H9 (cell line): Measurements from ENCODE around the gene ATF3. TPM values are rescaled to one million over a fixed set of nuclear protein-coding genes. Genes with fewer than 3 reads are reported as not detected.

Experiments
- DNase-seq: peaks from one replicate; pipeline ENCODE4 v3.0.0-alpha.2; 2017
- H2AFZ ChIP-seq: one replicate; pipeline ENCODE4 v1.6.1; 2013; ENCODE audit warnings: mild to moderate bottlenecking, low read length, control low read depth, moderate library complexity
- H2AK5ac ChIP-seq: 2 replicates; pipeline ENCODE4 v1.6.1; 2013; ENCODE audit warnings: low read length, control low read depth, mixed read lengths; ENCODE audit not compliant: insufficient read length
- H2BK120ac ChIP-seq: one replicate; pipeline ENCODE4 v1.6.1; 2013; ENCODE audit warnings: low read depth, mild to moderate bottlenecking, low read length, control low read depth, inconsistent platforms; ENCODE audit not compliant: poor library complexity, severe bottlenecking
- H2BK12ac ChIP-seq: 2 replicates; pipeline ENCODE4 v1.6.1; 2013; ENCODE audit warnings: low read length, control low read depth, mixed read lengths, low read depth; ENCODE audit not compliant: insufficient read length
- H2BK15ac ChIP-seq: 2 replicates; pipeline ENCODE4 v1.6.1; 2013; ENCODE audit warnings: low read depth, low read length, control low read depth
- H2BK20ac ChIP-seq: one replicate; pipeline ENCODE4 v1.6.1; 2013; ENCODE audit warnings: low read depth, mild to moderate bottlenecking, low read length, control low read depth, inconsistent platforms; ENCODE audit not compliant: poor library complexity, severe bottlenecking
- H2BK5ac ChIP-seq: 2 replicates; pipeline ENCODE4 v1.6.1; 2013; ENCODE audit warnings: low read length, control low read depth, mixed read lengths; ENCODE audit not compliant: insufficient read length
- H3K14ac ChIP-seq: 2 replicates; pipeline ENCODE4 v1.6.1; 2013; ENCODE audit warnings: low read length, control low read depth; ENCODE audit not compliant: insufficient read depth
- H3K18ac ChIP-seq: 2 replicates; pipeline ENCODE4 v1.6.1; 2013; ENCODE audit warnings: low read depth, mild to moderate bottlenecking, mixed read lengths, low read length, control low read depth; ENCODE audit not compliant: insufficient read length
- H3K23ac ChIP-seq: 2 replicates; pipeline ENCODE4 v1.6.1; 2013; ENCODE audit warnings: low read length, control low read depth, mixed read lengths, low read depth; ENCODE audit not compliant: insufficient read length
- H3K23me2 ChIP-seq: 2 replicates; pipeline ENCODE4 v1.6.1; 2013; ENCODE audit warnings: low read depth, mild to moderate bottlenecking, mixed read lengths, low read length, control low read depth; ENCODE audit not compliant: insufficient read length, poor library complexity, severe bottlenecking
- H3K27ac ChIP-seq: 2 replicates; pipeline ENCODE4 v1.5.1; 2013; ENCODE audit warnings: low read length, control low read depth, mixed read lengths, low read depth; ENCODE audit not compliant: insufficient read length
- H3K27me3 ChIP-seq: 2 replicates; pipeline ENCODE4 v1.6.1; 2013; ENCODE audit warnings: low read length, control low read depth, inconsistent platforms; ENCODE audit not compliant: insufficient read depth
- H3K4ac ChIP-seq: 2 replicates; pipeline ENCODE4 v1.6.1; 2013; ENCODE audit warnings: low read depth, mild to moderate bottlenecking, control low read depth, inconsistent platforms, low read length, moderate library complexity
- H3K4me1 ChIP-seq: 2 replicates; pipeline ENCODE4 v1.6.1; 2013; ENCODE audit warnings: low read length, control low read depth, inconsistent platforms; ENCODE audit not compliant: insufficient read depth
- H3K4me2 ChIP-seq: 2 replicates; pipeline ENCODE4 v1.6.1; 2013; ENCODE audit warnings: low read length, control low read depth, mixed read lengths; ENCODE audit not compliant: insufficient read length, insufficient read depth
- H3K56ac ChIP-seq: 2 replicates; pipeline ENCODE4 v1.6.1; 2013; ENCODE audit warnings: low read depth, mild to moderate bottlenecking, mixed read lengths, low read length, control low read depth; ENCODE audit not compliant: insufficient read length
- H3K79me1 ChIP-seq: 2 replicates; pipeline ENCODE4 v1.6.1; 2013; ENCODE audit warnings: low read depth, mild to moderate bottlenecking, moderate library complexity, low read length, control low read depth, inconsistent platforms; ENCODE audit not compliant: insufficient read depth, poor library complexity, severe bottlenecking
- H3K79me2 ChIP-seq: 2 replicates; pipeline ENCODE4 v1.6.1; 2013; ENCODE audit warnings: low read length, control low read depth, inconsistent platforms; ENCODE audit not compliant: insufficient read depth
- H3K9ac ChIP-seq: 2 replicates; pipeline ENCODE4 v1.6.1; 2013; ENCODE audit warnings: low read length, control low read depth, mixed read lengths; ENCODE audit not compliant: insufficient read length; ENCODE audit errors: extremely low read depth
- H3K9me3 ChIP-seq: one replicate; pipeline ENCODE4 v1.6.1; 2013; ENCODE audit warnings: low read depth, low read length, inconsistent platforms; ENCODE audit not compliant: control insufficient read depth
- H3T11ph ChIP-seq: one replicate; pipeline ENCODE4 v1.6.1; 2013; ENCODE audit warnings: mild to moderate bottlenecking, low read length, control low read depth, inconsistent platforms
- H4K20me1 ChIP-seq: one replicate; pipeline ENCODE4 v1.6.1; 2013; ENCODE audit not compliant: control insufficient read depth, insufficient read length, insufficient read depth
- H4K5ac ChIP-seq: 2 replicates; pipeline ENCODE4 v1.6.1; 2013; ENCODE audit warnings: low read depth, mild to moderate bottlenecking, mixed read lengths, low read length, control low read depth; ENCODE audit not compliant: insufficient read length
- H4K8ac ChIP-seq: replicated peaks from 2 replicates; pipeline ENCODE4 v1.6.1; 2013; ENCODE audit warnings: low read length, control low read depth, mixed read lengths, low read depth; ENCODE audit not compliant: insufficient read length
- H4K91ac ChIP-seq: 2 replicates; pipeline ENCODE4 v1.6.1; 2013; ENCODE audit warnings: low read depth, mild to moderate bottlenecking, moderate library complexity, mixed read lengths, low read length, control low read depth; ENCODE audit not compliant: insufficient read length
- H3K27ac Mint-ChIP-seq, 3 experiments: 2 replicates in 2 of 3; 3 replicates in 1 of 3; pipeline ENCODE4 v1.8.0; 2020 to 2021; ENCODE audit warnings: mixed read lengths in 3 of 3, mild to moderate bottlenecking in 1 of 3, moderate library complexity in 1 of 3
- H3K27me3 Mint-ChIP-seq: 2 replicates; pipeline ENCODE4 v1.8.0; 2021; ENCODE audit warnings: low read depth, mild to moderate bottlenecking, moderate library complexity, mixed read lengths
- H3K36me3 Mint-ChIP-seq, 3 experiments: 2 replicates in 2 of 3; 3 replicates in 1 of 3; pipeline ENCODE4 v1.8.0; 2020 to 2021; ENCODE audit warnings: low read depth in 3 of 3, mixed read lengths in 3 of 3; ENCODE audit not compliant: insufficient read depth in 1 of 3
- H3K4me1 Mint-ChIP-seq, 2 experiments: 2 replicates each; pipeline ENCODE4 v1.8.0; 2020; ENCODE audit warnings: mixed read lengths in 2 of 2
- H3K4me3 Mint-ChIP-seq, 2 experiments: 2 replicates in 1 of 2; 3 replicates in 1 of 2; pipeline ENCODE4 v1.8.0; 2020 to 2021; ENCODE audit warnings: mild to moderate bottlenecking in 2 of 2, mixed read lengths in 2 of 2, moderate library complexity in 1 of 2
- H3K9me3 Mint-ChIP-seq, 2 experiments: 2 replicates in 1 of 2; 3 replicates in 1 of 2; pipeline ENCODE4 v1.8.0; 2020; ENCODE audit warnings: mild to moderate bottlenecking in 2 of 2, mixed read lengths in 2 of 2, moderate library complexity in 1 of 2
- WGBS: extraction: QIAGEN DNeasy Blood & Tissue Kit; methylation state at CpG from one replicate; pipeline ENCODE4 v1.1.7; 2013; ENCODE audit warnings: missing lambda C conversion rate, low lambda C conversion rate, mixed read lengths; ENCODE audit not compliant: insufficient read length; ENCODE audit errors: extremely low coverage; 5-methylcytosine and 5-hydroxymethylcytosine counted together
- total RNA-seq: library from RNA; stranded (reverse); gene quantifications from 2 replicates; pipeline ENCODE4 v1.2.1, GENCODE V29; 2021
- TF ChIP-seq, protein P1 (sequence below): fragments of 200-600 bp; sonication (generic); conservative IDR thresholded peaks from 3 replicates; pipeline ENCODE4 v1.8.0; 2021; ENCODE audit warnings: antibody characterized with exemption, mild to moderate bottlenecking

Gene ATF3
- total RNA-seq, 1 experiment from 2014 or later: 14.7 TPM

- Mint-ChIP-seq H3K4me1 (peaks cover 61 to 63% of the 10 kb centered on the region in 2 experiments), H3K27me3 (peaks cover 38% of the 10 kb centered on the region), H3K4me3 (peak overlapping the region; percentile 78 to 84), H3K9me3 (no peaks in the 10 kb centered on the region; a peak in 1 of 5 replicates), H3K27ac (peak overlapping the region in 1 of 3 experiments; percentile 86; a peak in 2 of 7 replicates), H3K36me3 (peaks cover 15 to 22% (median 22%) of the 10 kb centered on the region in 3 experiments)
- Histone ChIP-seq H3K23me2 (peaks cover 24% of the 10 kb centered on the region), H3K79me2 (peaks cover 11% of the 10 kb centered on the region; the same call in 1 of the 2 replicates), H3T11ph (no peak overlapping the region), H3K4ac (no peak overlapping the region), H3K27me3 (peaks cover 23% of the 10 kb centered on the region), H3K18ac (no peak overlapping the region), H3K14ac (no peak overlapping the region), H3K56ac (no peak overlapping the region), H3K27ac (no peak overlapping the region), H2BK120ac (no peak overlapping the region), H4K5ac (no peak overlapping the region), H2BK5ac (no peak overlapping the region), H2BK15ac (no peak overlapping the region), H4K8ac (no peak overlapping the region), H2AK5ac (no peak overlapping the region), H2AFZ (no peak overlapping the region), H4K91ac (no peak overlapping the region), H3K4me2 (peak overlapping the region; percentile 93), H3K9me3 (no peaks in the 10 kb centered on the region), H2BK12ac (no peak overlapping the region), H3K23ac (no peak overlapping the region), H3K4me1 (peaks cover 13% of the 10 kb centered on the region), H3K9ac (no peak overlapping the region), H4K20me1 (no peaks in the 10 kb centered on the region), H3K79me1 (no peaks in the 10 kb centered on the region), H2BK20ac (no peak overlapping the region)
- TF ChIP-seq, protein P1, sequence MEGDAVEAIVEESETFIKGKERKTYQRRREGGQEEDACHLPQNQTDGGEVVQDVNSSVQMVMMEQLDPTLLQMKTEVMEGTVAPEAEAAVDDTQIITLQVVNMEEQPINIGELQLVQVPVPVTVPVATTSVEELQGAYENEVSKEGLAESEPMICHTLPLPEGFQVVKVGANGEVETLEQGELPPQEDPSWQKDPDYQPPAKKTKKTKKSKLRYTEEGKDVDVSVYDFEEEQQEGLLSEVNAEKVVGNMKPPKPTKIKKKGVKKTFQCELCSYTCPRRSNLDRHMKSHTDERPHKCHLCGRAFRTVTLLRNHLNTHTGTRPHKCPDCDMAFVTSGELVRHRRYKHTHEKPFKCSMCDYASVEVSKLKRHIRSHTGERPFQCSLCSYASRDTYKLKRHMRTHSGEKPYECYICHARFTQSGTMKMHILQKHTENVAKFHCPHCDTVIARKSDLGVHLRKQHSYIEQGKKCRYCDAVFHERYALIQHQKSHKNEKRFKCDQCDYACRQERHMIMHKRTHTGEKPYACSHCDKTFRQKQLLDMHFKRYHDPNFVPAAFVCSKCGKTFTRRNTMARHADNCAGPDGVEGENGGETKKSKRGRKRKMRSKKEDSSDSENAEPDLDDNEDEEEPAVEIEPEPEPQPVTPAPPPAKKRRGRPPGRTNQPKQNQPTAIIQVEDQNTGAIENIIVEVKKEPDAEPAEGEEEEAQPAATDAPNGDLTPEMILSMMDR: no peak
- WGBS: no CpG with 5 or more reads among the region's 2 CpGs
- no peak for DNase-seq
Measured at GRCh38 chr1:212611000-212611948, 2.7 kb downstream of the ATF3 start.
